NCI-H2227 (cell line): ENCODE data around the gene MAPK1.
"Not testable (repeated sequence)": the region's sequence is repeated elsewhere in the genome, so short reads cannot be mapped to it uniquely, and the experiment has no call there.

Experiments
- DNase-seq: peaks from one replicate; lab custom pipeline; 2025; ENCODE audit not compliant: unreplicated experiment; lab: John Stamatoyannopoulos, UW

MAPK1 gene

GRCh38 chr22:21793716-21794115 lies 73.7 kb downstream of the MAPK1 start:
- not testable (repeated sequence) for DNase-seq

GRCh38 chr22:21791635-21792625 lies 75.5 kb downstream of the MAPK1 start:
- no peak for DNase-seq

DNA sequence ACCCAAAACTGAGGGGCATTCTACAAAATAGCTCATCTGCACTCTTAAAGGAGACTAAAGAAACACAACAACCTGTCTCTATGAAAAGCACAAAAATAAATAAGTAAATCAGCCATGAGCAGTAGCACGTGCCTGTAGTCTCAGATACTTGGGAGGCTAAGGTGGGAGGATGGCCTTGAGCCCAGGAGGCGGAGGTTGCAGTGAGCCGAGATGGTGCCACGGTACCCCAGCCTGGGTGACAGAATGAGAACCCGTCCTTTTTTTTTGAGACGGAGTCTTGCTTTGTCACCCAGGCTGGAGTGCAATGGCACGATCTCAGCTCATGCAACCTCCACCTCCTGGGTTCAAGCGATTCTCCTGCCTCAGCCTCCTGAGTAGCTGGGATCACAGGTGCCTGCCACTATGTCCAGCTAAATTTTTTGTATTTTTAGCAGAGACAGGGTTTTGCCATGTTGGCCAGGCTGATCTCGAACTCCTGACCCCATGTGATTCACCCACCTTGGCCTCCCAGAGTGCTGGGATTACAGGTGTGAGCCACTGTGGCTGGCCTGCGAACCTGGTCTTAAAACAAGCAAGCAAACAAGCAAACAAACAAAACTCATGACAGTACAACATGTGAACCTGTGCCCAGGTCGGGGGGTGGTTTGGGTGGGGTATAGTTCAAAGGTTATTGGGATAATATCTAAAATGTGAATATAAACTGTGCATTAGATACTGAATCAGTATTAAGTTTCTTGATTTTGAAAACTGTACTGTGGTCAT lies 76.4 kb downstream of the MAPK1 start:
- not testable (repeated sequence) for DNase-seq

GRCh38 chr22:21790359-21790758 lies 77.1 kb downstream of the MAPK1 start:
- DNase-seq: no peak

GRCh38 chr22:21787565-21787964 lies 79.9 kb downstream of the MAPK1 start:
- not testable (repeated sequence) for DNase-seq

- no peak for DNase-seq
These were observed 87.2 kb downstream of the MAPK1 start for GRCh38 chr22:21780259-21780658.

DNA sequence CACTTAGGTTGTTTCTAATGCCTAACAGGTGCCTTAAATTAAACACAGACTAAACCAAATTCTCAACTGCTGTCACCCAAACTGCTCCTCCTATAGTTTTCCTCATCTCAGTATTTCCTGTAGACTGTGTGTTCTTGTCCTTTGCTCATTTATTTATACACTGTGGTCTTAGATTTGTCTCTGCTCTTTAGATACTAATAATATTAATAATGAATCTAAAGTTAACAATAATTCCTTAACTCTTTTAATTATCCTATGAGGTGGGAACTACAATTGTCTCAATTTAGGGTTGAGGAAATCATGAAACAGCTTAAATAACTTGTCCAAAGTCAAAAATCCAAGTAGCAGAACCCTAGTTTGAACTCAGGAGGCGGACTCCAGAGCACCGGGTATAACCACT lies 88.0 kb downstream of the MAPK1 start:
- no peak for DNase-seq

DNA sequence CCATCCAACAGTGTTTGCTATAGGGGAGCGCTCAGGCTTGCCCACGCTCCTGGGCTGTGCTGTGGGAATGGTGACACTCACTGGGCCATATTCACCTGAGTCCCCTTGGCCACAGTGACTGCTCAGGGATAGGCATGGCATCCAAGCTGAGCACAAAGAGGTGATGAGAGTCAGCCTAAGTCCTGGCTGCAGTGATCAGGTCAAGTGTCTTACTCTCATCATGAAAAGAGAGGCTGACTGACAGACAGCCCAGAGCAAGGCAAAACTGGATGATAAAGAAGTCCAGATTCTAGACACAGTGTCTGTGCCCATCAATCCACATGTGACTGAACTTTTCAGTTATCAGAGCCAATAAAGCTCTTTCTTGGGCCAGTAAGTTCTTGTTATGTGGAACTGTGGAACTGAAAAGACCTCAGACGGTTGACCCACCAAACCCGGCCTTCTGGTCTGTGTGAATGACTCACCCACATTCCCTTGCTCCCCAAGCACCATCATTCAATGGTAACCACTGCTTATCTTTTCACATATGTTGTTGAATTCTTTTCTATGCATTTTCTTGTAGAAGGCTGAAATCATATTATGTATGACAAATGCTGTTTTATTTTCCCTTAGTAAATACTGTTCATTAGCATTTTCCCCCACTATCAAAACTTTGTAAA lies 88.6 kb downstream of the MAPK1 start:
- DNase-seq: no peak

DNA sequence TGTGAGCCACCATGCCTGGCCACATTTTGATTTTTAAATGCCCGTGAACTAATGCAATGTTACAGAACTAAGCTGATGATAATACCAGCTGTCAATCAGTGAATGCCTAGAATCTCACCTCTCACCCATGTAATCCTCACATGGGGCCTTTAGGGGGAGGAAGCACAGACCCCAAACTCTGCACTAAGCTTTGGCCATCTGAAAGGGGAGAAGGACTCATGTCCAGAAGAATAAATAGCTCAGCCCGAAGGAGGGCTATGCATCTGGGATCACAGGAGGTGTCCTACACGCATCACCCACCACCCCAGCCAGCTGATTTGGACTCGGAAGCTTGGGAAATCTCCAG lies 95.8 kb downstream of the MAPK1 start:
- DNase-seq: no peak

GRCh38 chr22:21768435-21768834 lies 99.0 kb downstream of the MAPK1 start:
- DNase-seq: no peak

GRCh38 chr22:21766691-21767462 lies 100.6 kb downstream of the MAPK1 start:
- no peak for DNase-seq

GRCh38 chr22:21765909-21766529 lies 101.4 kb downstream of the MAPK1 start:
- no peak for DNase-seq

GRCh38 chr22:21764038-21764804 lies 103.2 kb downstream of the MAPK1 start:
- DNase-seq: no peak

- no peak for DNase-seq
These were observed 104.5 kb downstream of the MAPK1 start for GRCh38 chr22:21762712-21763581.

DNA sequence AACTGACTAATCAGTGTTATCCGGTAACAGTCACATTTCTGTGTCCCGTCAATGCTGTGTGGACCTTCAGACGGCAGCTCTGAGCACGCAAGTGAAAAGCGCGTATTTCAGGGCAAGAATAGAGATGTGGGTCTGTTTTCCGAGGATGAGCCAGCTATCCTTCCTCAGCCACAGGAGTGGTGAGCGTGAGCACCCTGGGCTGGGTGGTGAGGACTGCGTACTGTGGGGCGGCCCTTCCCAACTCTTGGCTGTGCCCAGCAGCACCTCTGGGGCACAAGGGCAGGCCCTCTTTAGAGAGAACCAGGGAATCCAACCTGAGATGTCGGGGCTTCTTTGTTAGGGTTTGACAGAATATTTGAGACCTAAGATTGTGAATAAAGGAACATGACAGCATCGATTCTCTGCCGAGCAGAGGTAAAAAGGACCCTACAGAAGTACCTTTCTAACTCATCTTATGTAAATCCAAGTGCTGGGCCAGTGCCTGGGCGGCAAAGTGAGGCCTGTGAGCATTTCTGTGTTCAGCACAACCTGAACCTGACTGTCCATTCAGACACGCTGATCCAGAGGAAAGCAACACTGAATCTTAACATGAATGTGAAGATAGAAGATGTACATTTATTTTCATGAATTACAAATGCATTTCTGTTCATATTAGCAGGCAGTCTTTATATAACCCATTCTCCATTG lies 105.3 kb downstream of the MAPK1 start:
- DNase-seq: no peak

DNA sequence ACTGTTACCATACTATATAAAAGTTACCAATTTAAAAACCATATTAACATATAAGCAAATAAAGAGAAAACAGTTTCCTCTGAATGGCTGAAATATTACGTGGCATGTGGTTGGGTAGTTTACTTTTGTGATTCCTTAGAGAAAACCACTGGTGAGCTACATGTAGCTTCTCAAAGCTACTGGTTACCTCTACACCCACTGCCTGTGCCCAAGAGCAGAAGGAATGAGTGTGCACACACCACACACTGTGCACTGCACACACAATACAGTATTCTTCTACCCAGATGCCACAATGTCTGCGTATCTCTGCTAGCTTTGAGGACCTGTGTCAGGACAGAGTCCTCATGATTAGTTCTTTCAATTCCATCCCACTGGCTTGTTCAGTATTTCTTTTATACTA lies 106.4 kb downstream of the MAPK1 start:
- DNase-seq: no peak

GRCh38 chr22:21760640-21761039 lies 106.8 kb downstream of the MAPK1 start:
- DNase-seq: no peak
